ENCODE measurements around the gene FRMD4A. TPM values are rescaled to one million over a fixed set of nuclear protein-coding genes. Genes with fewer than 3 reads are reported as not detected.

The FRMD4A gene
- total and polyA plus RNA-seq, 2 experiments from 2014 or later, result 5.4 to 10.3 TPM

GRCh38 chr10:14181567-14181936 is 149.2 kb downstream of the FRMD4A start:
- no peaks in the 10 kb centered on the region for H3K4me1 ChIP-seq (ENCODE audit: insufficient read depth)
- no peaks in the 10 kb centered on the region for H3K36me3 ChIP-seq (replicated peaks; ENCODE audit: insufficient read depth, low read depth)
- peaks cover 4% of the 10 kb centered on the region for H3K27me3 ChIP-seq
- no peak overlapping the region for H3K4me2 ChIP-seq
- WGBS (ENCODE audit: low lambda C conversion rate, missing lambda C conversion rate), result 95% methylated on average over 3 of the region's 3 CpGs
- H4K20me1 ChIP-seq (ENCODE audit: insufficient read depth, poor library complexity, severe bottlenecking), result no peaks in the 10 kb centered on the region
- DNase-seq (ENCODE audit: low spot score), result no peak
- no peaks in the 10 kb centered on the region for H3K9me2 ChIP-seq (replicated peaks; ENCODE audit: insufficient read depth)
- no peaks in the 10 kb centered on the region for H3K79me2 ChIP-seq
- no peak overlapping the region for H3K4me3 ChIP-seq
- H3K9me3 ChIP-seq (ENCODE audit: low read depth), result no peaks in the 10 kb centered on the region
- TF ChIP-seq EZH2 (IDR thresholded peaks at IDR 0.05; ENCODE audit: borderline replicate concordance) (no peak), EZH2phosphoT487 (IDR thresholded peaks at IDR 0.05; ENCODE audit: low read depth, severe bottlenecking, unreplicated experiment) (no peak)
- H2AFZ ChIP-seq, result no peak overlapping the region
- H3K27ac ChIP-seq, result no peak overlapping the region

GRCh38 chr10:14180911-14181566 is 149.7 kb downstream of the FRMD4A start:
- no peaks in the 10 kb centered on the region for H3K9me2 ChIP-seq (replicated peaks; ENCODE audit: insufficient read depth)
- 48% methylated on average over 13 of the region's 13 CpGs for WGBS (ENCODE audit: low lambda C conversion rate, missing lambda C conversion rate)
- H3K79me2 ChIP-seq, result no peaks in the 10 kb centered on the region
- H3K27ac ChIP-seq, result no peak overlapping the region
- no peak overlapping the region for H3K4me2 ChIP-seq
- no peak for DNase-seq (ENCODE audit: low spot score)
- no peak overlapping the region for H3K4me3 ChIP-seq
- no peak overlapping the region for H2AFZ ChIP-seq
- TF ChIP-seq EZH2phosphoT487 (IDR thresholded peaks at IDR 0.05; ENCODE audit: low read depth, severe bottlenecking, unreplicated experiment) (no peak), CTCF (IDR thresholded peaks at IDR 0.05; ENCODE audit: poor library complexity) (no peak), EZH2 (IDR thresholded peaks at IDR 0.05; ENCODE audit: borderline replicate concordance) (no peak)
- H3K36me3 ChIP-seq (replicated peaks; ENCODE audit: insufficient read depth, low read depth), result no peaks in the 10 kb centered on the region
- H3K9me3 ChIP-seq (ENCODE audit: low read depth), result no peaks in the 10 kb centered on the region
- H3K27me3 ChIP-seq, result peaks cover 4% of the 10 kb centered on the region
- no peaks in the 10 kb centered on the region for H4K20me1 ChIP-seq (ENCODE audit: insufficient read depth, poor library complexity, severe bottlenecking)
- H3K4me1 ChIP-seq (ENCODE audit: insufficient read depth), result no peaks in the 10 kb centered on the region

DNA sequence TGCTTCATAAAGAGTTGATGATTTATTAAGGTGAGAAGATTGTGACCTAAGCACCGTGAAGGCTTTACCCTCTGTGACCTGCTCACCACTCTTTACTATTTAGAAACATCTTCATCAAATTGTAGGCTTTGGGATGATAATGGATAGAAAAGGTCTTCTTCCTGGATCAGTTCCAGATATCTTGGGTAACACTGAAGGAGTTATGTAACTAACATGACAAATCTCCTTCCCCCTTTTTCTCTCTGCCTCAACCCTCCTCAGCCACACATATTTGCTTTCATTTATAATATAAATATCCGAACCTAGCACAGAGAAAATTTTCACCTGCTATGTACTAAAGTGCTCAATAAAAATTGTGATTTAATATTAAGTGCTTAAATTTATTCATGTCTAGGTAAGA is 151.5 kb downstream of the FRMD4A start:
- no peaks in the 10 kb centered on the region for H3K9me2 ChIP-seq (replicated peaks; ENCODE audit: insufficient read depth)
- H4K20me1 ChIP-seq (ENCODE audit: insufficient read depth, poor library complexity, severe bottlenecking), result no peaks in the 10 kb centered on the region
- H3K4me1 ChIP-seq (ENCODE audit: insufficient read depth), result no peaks in the 10 kb centered on the region
- TF ChIP-seq CTCF (IDR thresholded peaks at IDR 0.05; ENCODE audit: poor library complexity) (no peak), EZH2phosphoT487 (IDR thresholded peaks at IDR 0.05; ENCODE audit: low read depth, severe bottlenecking, unreplicated experiment) (no peak), EZH2 (IDR thresholded peaks at IDR 0.05; ENCODE audit: borderline replicate concordance) (no peak)
- H3K27me3 ChIP-seq, result peaks cover 9% of the 10 kb centered on the region
- no peak overlapping the region for H2AFZ ChIP-seq
- no peak overlapping the region for H3K27ac ChIP-seq
- no peaks in the 10 kb centered on the region for H3K79me2 ChIP-seq
- no peak overlapping the region for H3K4me3 ChIP-seq
- no peak overlapping the region for H3K4me2 ChIP-seq
- no peaks in the 10 kb centered on the region for H3K36me3 ChIP-seq (replicated peaks; ENCODE audit: insufficient read depth, low read depth)
- no peak for DNase-seq (ENCODE audit: low spot score)
- no peaks in the 10 kb centered on the region for H3K9me3 ChIP-seq (ENCODE audit: low read depth)
- 47% methylated on average over 2 of the region's 2 CpGs for WGBS (ENCODE audit: low lambda C conversion rate, missing lambda C conversion rate)

DNA sequence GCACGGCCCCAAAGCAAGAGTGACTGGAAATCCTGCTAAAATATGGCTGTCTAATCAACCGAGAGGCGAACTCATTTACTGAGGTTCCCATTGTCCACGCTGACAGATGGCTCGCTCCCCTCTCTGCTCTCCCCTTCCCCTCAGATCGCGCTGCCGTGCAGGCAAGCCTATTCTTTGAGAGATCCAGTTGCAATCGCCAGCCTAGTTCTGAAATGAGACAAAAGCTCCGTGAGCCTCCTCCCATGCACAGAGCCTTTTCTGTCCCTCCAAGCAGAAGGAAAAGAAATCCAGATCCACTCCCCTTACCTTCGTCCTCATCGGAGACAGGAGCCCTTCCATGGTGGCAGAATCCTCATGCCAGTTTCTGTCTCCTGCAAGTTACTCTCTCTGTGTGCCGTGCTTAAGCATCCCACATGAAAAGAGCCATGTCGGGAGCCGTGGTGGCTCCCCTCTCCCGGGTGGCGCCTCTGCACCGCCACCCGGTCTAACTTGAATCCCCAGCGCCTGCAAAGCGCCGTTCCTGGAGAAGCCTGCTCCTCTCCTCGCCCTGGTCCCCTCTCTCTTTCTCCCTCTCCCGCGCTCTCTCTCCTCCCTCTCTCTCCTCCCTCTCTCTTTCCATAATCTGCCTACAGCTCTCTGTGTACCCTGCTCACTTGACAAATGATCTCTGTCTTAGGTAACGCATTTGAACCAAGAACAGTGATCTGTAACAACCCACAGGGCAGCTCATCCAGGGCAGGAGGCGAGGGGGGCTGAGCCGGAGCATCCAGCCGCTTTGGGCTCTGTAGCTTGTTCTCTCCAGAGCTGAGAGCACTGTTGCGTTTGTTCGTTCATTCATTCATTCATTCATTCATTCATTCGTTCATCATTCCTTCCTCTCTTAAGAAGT is 156.8 kb downstream of the FRMD4A start:
- H3K27me3 ChIP-seq, result peaks cover 46% of the 10 kb centered on the region
- peak overlapping the region; percentile 62 for H2AFZ ChIP-seq

More for the DNA sequence above, 156.8 kb downstream of the FRMD4A start:
- TF ChIP-seq CTCF (IDR thresholded peaks at IDR 0.05; ENCODE audit: poor library complexity) (no peak), EZH2phosphoT487 (IDR thresholded peaks at IDR 0.05; ENCODE audit: low read depth, severe bottlenecking, unreplicated experiment) (no peak), EZH2 (IDR thresholded peaks at IDR 0.05; ENCODE audit: borderline replicate concordance) (no peak)
- H3K36me3 ChIP-seq (replicated peaks; ENCODE audit: insufficient read depth, low read depth), result no peaks in the 10 kb centered on the region
- H3K79me2 ChIP-seq, result no peaks in the 10 kb centered on the region
- peak; percentile 35 for DNase-seq (ENCODE audit: low spot score)
- H3K27ac ChIP-seq, result peak overlapping the region; percentile 72
- H4K20me1 ChIP-seq (ENCODE audit: insufficient read depth, poor library complexity, severe bottlenecking), result no peaks in the 10 kb centered on the region
- no peaks in the 10 kb centered on the region for H3K9me3 ChIP-seq (ENCODE audit: low read depth)
- 2% methylated on average over 32 of the region's 32 CpGs for WGBS (ENCODE audit: low lambda C conversion rate, missing lambda C conversion rate)
- no peaks in the 10 kb centered on the region for H3K9me2 ChIP-seq (replicated peaks; ENCODE audit: insufficient read depth)
- H3K4me2 ChIP-seq, result peak overlapping the region; percentile 82
- peak overlapping the region; percentile 41 for H3K4me3 ChIP-seq
- no peaks in the 10 kb centered on the region for H3K4me1 ChIP-seq (ENCODE audit: insufficient read depth)

All from hepatocyte (in vitro differentiated cells).